Hair follicular keratinocyte (primary cell): Measurements from ENCODE around the gene CCDC179. TPM values are rescaled to one million over a fixed set of nuclear protein-coding genes. Genes with fewer than 3 reads are reported as not detected.

ENCODE experiments used
- total RNA-seq: library from RNA; depleted of rRNA; stranded (reverse); fragments of >200 nt; gene quantifications from 2 replicates; pipeline ENCODE4 v1.2.3, GENCODE V29; 2015

Gene CCDC179
- not detected in 2 replicates for total RNA-seq

GRCh38 chr11:22860241-22860640 is at the start of gene CCDC179:
Gene CCDC179 (minus strand): TSS chr11:22860474. CDS start chr11:22860421, 53 bp downstream.

GRCh38 chr11:22829231-22830081 is 30.8 kb downstream of the CCDC179 start, which contains the start of gene SVIP:
Gene SVIP (minus strand): TSS chr11:22829801. CDS start chr11:22829748, 53 bp downstream.

Other genes with a start within 250 kb of the CCDC179 start
- gene FANCF, start 234.7 kb downstream of the CCDC179 start, total RNA-seq, result 8.3 and 9.4 TPM in 2 replicates
- gene GAS2, start 193.9 kb downstream of the CCDC179 start, total RNA-seq, result 2.2 and 4.8 TPM in 2 replicates
- gene SVIP, start 30.7 kb downstream of the CCDC179 start, total RNA-seq, result 2.7 and 3.8 TPM in 2 replicates